Measurements from ENCODE around the gene BSND.

DNA sequence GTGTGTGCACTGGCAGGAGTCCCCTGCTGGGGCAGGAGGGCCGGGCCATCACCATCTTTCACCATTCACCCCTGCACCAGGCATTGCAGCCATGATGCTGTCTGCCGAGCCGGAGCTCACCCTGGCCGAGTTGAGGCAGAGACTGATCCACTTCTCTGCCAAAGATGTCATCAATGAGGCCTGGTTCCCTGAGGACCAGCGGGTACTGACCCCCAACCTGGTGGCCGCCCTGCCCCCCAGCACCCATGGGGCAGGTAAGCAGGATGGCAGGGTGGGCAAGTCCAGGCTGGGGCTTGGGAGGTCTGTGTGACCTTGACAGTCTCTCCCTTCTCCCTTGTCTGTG, 59.2 kb downstream of the BSND start:
- TF ChIP-seq GATA3 (IDR thresholded peaks at IDR 0.05; ENCODE audit: low read depth, low read length) (no peak), GATA2 (IDR thresholded peaks at IDR 0.05; ENCODE audit: low read depth, low read length) (no peak)

Measured in SH-SY5Y (cell line).